ENCODE data around the gene TDO2. TPM values are rescaled to one million over a fixed set of nuclear protein-coding genes. Genes with fewer than 3 reads are reported as not detected.
A peak's percentile ranks its signal among the peaks of the same experiment; 100 is the strongest.

TDO2 gene
- 1.5 and 1.8 TPM in 2 replicates for total RNA-seq (ENCODE audit: low replicate concordance)

DNA sequence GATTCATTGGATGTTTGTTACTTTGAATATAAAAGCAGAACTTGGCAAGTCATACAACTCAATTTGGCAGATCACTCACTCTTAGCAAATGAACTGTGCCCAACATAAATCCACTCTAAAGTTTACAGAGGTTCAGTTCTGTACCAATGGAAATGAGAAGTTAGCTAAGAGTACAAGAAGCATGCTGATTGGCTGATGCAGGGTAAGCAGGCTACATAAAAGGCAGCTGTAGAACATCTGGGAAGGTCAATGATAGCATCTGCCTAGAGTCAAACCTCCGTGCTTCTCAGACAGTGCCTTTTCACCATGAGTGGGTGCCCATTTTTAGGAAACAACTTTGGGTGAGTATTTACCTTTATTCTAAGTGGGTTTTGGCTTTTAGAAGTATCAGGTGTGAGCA lies at the start of gene TDO2:
Gene TDO2 (plus strand): TSS at position 244 of the 400 bp plus-strand sequence. CDS start 63 bp downstream, at position 307.
- TF ChIP-seq CTCF (IDR thresholded peaks at IDR 0.05; ENCODE audit: insufficient read depth, low read length) = no peak
- no peak for DNase-seq (ENCODE audit: low read depth)
- H3K4me3 ChIP-seq (ENCODE audit: low read depth, low read length) = no peak within 1 kb of the TSS

GRCh38 chr4:155854582-155855226 lies 48.8 kb upstream of the TDO2 start:
- TF ChIP-seq CTCF (IDR thresholded peaks at IDR 0.05; ENCODE audit: insufficient read depth, low read length) = no peak
- H3K4me3 ChIP-seq (ENCODE audit: low read depth, low read length) = no peak overlapping the region
- peak; percentile 30 for DNase-seq (ENCODE audit: low read depth)

GRCh38 chr4:155855897-155856296 lies 47.6 kb upstream of the TDO2 start:
- TF ChIP-seq CTCF (IDR thresholded peaks at IDR 0.05; ENCODE audit: insufficient read depth, low read length) = no peak
- no peak for DNase-seq (ENCODE audit: low read depth)
- H3K4me3 ChIP-seq (ENCODE audit: low read depth, low read length) = no peak overlapping the region

GRCh38 chr4:155866177-155866576 lies 37.3 kb upstream of the TDO2 start, which contains the start of gene ASIC5:
Gene ASIC5 (minus strand): TSS chr4:155866277. CDS start chr4:155866226, 51 bp downstream.
- no peak for TF ChIP-seq CTCF (IDR thresholded peaks at IDR 0.05; ENCODE audit: insufficient read depth, low read length)
- no peak within 1 kb of the TSS for H3K4me3 ChIP-seq (ENCODE audit: low read depth, low read length)
- no peak for DNase-seq (ENCODE audit: low read depth)

- no peak for DNase-seq (ENCODE audit: low read depth)
- H3K4me3 ChIP-seq (ENCODE audit: low read depth, low read length) = no peak overlapping the region
- TF ChIP-seq CTCF (IDR thresholded peaks at IDR 0.05; ENCODE audit: insufficient read depth, low read length) = no peak
Measured at GRCh38 chr4:155875878-155876277, 27.6 kb upstream of the TDO2 start.

- H3K4me3 ChIP-seq (ENCODE audit: low read depth, low read length) = no peak overlapping the region
- no peak for DNase-seq (ENCODE audit: low read depth)
- TF ChIP-seq CTCF (IDR thresholded peaks at IDR 0.05; ENCODE audit: insufficient read depth, low read length) = no peak
Measured at GRCh38 chr4:155877971-155878370, 25.5 kb upstream of the TDO2 start.

GRCh38 chr4:155878611-155879010 lies 24.9 kb upstream of the TDO2 start:
- TF ChIP-seq CTCF (IDR thresholded peaks at IDR 0.05; ENCODE audit: insufficient read depth, low read length) = no peak
- no peak for DNase-seq (ENCODE audit: low read depth)
- H3K4me3 ChIP-seq (ENCODE audit: low read depth, low read length) = no peak overlapping the region

Measured in fibroblast of the aortic adventitia (primary cell).